CD4-positive, alpha-beta T cell treated with Interleukin-1 beta for 1 hour (primary cell): ENCODE data around the gene STOM.

ENCODE experiments used
- DNase-seq, 2 donors: peaks; one replicate each; pipeline ENCODE4 v3.0.0-alpha.2; 2020 to 2022

STOM gene

DNA sequence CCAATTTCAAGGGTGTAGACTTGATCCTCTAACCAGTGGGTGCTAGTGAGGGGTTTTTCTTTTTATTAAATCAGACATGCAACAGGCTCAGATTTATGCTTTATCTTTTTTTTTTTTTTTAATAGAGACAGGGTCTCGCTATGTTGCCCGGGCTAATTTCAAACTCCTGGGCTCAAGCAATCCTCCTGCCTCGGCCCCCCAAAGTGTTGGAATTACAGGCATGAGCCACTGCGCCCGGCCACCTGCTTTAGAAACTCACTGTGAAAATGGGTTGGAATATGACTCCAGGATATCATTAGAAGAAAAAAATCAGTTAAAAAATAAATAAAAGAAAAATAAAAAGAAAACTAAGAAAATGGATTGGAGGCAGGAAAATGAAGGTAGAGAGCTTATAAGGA lies 50.7 kb downstream of the STOM start:
- no peak for DNase-seq

DNA sequence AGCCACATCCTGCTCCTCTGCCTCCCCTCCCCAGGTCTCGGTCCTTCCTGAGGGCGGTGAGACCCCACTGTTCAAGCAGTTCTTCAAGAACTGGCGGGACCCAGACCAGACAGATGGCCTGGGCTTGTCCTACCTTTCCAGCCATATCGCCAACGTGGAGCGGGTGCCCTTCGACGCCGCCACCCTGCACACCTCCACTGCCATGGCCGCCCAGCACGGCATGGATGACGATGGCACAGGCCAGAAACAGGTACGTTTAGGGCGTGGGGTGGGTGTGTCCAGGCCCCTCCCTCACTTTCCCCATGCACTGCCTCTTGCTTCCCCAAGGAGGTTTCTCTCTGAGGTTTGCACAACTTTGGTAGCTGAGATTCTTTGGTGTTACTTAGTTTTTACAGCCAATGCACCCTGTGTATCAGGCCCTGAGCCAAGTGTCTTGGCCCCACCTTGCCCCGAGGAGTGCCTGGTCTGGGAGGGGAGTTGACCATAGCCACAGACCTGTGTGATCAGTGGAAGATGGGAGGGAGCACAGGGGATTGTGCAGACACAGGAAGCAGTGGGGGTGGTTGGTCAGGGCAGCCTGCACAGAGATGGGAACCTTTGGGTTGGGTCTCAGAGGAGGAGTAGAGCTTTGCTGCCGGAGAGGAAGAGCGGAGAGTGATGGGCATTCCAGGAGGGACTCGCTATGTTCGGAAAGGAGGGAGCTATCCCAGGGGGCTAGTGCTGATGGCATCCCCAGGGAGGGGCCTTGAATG lies 51.2 kb downstream of the STOM start:
- DNase-seq = no peak

DNA sequence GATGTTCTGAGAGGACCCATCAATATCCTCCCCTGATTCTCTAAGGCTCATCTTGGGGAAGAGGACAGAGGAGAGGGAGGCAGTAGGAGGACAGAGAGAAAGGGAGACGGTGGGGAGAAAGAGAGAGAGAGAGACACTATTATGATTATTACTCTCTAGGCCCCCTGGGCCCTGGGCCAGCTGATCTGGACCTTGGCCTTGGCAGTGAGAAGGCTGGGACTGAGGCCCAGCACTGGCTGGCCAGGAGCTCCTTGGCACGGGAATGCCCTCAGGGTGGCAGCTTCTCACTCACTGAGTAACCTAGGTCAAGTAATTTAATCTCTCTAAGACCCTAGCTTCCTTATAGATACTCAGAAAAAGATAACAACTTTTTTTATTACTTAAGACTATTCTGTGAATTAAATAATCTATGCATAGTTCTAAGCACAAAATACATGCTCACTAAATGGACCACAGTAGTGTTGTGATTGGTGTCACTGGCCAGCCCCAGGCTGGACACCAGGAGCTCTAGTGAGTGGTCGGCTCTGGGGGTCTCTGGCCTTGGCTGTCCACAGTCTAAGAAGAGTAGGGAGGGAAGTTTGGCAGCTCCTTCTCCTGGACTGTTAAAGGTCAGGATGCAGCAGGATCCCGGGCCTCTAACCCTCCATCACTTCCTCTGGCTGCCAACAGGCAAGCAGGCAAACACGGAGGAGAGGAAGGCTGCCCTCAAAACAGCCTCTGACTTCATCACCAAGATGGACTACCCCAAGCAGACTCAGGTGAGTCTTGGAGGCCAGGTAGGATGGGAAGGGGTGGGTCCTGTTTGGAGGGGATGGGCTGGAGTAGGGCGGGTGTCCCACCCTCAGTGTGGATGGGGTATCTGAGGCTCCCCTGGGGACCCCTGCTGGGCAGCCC lies 52.1 kb downstream of the STOM start:
- DNase-seq = no peak

DNA sequence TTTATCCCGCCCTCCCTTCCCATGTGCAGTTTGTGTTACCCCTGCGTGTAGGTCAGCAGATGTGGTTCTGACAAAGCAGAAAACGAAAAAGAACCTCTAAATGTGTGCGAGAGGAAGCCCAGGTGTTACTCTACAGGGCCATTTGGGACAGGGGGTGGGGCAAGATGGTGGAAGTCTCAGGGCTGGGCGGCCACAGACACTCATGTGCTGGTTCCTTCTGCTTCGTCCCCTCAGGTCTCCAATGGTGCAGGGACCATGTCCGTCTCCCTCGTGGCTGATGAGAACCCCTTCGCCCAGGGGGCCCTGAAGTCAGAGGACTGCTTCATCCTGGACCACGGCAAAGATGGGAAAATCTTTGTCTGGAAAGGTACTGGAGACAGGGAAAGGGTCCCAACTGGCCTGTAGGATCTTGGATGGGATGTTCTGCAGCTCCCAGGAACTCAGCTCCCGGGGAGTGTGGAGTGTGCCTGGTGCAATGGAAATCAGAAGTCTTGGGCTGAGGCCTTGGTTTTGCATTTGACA lies 53.1 kb downstream of the STOM start:
- DNase-seq = no peak

DNA sequence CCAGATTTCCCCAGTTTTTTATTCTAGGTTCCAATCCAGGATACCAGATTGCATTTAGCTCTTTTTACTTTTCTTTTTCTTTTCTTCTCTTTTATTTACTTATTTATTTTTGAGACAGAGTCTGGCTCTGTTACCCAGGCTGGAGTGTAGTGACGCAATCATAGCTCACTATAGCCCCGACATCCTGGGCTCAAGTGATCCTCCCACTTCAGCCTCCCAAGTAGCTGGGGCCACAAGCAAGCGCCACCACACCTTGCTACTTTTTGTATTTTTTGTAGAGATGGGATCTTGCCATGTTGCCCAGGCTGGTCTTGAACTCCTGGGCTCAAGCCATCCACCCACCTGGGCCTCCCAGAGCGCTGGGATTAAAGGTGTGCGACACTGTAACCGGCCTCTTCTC lies 53.7 kb downstream of the STOM start:
- no peak for DNase-seq

DNA sequence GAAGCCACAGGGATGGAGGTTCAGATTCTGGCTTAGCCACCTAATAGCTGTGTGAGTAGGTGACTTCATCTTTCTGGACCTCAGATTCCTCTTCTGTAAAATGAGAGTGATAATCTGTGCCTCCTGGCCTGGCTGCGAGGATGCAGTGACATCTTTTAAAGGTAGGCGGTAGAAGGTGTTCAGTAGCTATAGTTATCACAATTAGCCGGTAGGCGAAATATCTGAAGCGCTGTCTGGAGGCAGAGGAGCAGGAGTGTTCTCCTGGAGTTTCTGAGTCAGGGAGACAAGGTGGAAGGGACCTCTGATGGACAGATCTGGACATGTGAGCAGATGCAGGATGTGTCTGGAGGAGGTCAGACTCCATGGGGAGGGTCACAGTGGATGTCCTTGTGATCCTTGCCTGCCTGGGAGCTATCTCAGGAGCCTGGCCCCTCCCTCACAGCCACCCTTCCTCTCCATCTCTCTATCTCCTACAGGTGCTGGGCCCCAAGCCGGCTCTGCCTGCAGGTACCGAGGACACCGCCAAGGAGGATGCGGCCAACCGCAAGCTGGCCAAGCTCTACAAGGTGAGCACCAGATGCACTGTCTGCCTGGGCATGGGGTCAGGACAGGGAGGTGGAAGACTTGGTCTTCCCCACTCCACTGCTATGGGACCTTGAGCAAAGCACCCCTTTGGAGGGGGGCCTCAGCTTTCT lies 56.4 kb downstream of the STOM start:
- DNase-seq = no peak

DNA sequence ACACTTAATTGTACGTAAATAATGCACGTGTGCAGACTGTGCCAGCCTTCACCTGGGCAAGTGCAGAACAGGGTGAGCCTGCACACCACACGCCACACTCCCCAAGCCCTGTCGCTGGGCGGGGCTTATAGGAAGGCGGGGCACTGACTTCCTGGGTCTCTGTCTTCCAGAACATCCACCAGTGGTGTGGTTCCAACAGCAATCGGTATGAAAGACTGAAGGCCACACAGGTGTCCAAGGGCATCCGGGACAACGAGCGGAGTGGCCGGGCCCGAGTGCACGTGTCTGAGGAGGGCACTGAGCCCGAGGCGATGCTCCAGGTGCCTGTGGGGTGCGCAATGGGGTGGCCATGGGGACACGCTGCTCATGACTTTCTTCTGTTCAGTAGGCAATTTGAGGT lies 57.9 kb downstream of the STOM start:
- no peak for DNase-seq

DNA sequence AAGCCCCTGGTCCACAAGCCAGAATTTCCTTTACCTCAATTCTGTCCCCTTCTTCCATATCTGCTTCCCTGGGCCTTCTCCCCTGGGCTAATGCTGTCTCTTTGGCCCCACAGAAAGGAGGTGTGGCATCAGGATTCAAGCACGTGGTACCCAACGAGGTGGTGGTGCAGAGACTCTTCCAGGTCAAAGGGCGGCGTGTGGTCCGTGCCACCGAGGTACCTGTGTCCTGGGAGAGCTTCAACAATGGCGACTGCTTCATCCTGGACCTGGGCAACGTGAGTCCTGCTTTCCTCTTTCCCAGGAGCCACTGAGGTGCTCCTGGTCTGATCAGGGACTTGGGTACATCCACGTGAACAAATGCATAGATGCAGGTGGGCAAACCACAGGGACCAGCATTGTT lies 59.5 kb downstream of the STOM start:
- no peak for DNase-seq

DNA sequence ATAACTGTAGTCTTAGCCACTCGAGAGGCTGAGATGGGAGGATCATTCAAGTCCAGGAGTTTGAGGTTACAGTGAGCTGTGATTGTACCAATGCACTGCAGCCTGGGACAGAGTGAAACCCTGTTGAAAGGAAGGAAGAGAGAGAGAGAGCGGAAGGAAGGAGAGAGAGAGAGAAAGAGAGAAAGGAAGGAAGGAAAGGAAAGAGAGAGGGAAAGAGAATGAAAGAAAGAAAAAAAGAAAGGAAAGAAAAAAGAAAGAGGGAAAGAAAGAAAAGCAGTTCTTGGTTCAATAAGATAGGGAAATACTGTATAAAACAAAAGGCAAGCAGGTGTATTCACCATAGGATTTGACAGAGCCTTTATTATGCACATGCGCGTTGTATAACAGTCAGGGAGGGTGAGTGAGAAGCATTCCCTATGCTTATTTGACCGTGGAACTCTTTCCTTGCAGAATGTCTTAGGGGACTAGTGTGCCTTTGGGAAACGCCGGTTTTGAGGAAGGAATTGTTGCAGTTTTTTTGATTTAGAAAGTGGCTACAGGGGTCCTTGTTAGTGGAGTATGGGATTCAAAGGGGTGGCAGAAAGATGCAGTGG lies 60.1 kb downstream of the STOM start:
- no peak for DNase-seq

DNA sequence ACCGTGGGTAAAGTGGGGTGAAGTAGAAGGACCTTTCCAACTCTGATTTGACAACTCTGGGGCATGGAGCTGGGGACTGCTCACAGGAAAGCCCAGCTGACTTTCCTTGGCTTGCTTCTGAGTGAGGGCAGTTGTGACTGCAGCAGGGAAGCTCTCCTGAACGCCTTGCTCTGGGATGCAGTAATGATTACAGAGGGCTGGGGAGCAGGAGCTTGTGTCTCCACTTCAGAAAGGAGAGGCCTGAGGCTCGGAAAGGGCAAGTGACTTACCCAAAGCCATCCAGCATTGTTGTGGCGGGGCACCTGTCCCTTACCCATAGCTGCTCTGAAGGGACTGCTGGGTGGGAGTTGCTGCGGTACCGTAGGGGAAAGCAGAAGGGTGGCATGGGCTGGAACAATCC lies 60.9 kb downstream of the STOM start:
- no peak for DNase-seq

DNA sequence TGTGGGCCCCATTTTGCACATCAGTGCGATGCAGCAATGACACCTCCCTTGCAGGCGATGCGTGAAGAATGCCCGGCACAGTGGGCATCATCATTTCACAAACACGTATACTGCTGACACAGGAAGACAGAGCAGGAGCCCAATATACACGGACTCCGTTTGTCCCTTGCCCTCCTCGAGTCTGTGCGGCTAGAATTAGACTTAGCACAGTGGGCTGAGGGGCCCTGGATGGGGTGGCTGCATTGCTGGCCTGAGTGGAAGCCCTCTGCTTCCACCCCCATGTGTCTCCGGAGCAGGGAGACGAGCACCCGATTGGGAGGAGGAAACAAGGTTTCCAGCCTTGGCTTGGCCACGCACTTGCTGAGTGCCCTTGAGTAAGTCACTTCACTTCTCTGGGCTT lies 61.3 kb downstream of the STOM start:
- no peak for DNase-seq

DNA sequence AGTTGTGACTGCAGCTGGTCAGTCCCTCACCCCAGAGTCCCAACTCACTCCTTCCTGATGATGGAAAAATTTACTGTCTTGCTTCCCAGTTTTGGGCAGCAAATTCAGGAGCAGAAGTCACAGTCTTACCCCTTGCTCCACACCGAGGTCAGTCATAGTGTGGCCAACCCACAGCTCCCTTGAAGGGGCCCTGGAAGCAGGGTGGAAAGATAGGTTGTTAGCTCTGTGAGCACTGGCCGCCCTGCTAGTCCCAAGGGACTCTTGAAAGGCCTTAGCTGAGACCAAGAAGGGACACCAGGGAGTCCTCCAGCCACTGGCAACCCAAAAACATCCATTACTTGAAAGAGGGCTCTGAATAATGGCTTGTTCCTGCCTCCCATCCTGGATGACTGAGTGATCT lies 62.1 kb downstream of the STOM start:
- DNase-seq = no peak

DNA sequence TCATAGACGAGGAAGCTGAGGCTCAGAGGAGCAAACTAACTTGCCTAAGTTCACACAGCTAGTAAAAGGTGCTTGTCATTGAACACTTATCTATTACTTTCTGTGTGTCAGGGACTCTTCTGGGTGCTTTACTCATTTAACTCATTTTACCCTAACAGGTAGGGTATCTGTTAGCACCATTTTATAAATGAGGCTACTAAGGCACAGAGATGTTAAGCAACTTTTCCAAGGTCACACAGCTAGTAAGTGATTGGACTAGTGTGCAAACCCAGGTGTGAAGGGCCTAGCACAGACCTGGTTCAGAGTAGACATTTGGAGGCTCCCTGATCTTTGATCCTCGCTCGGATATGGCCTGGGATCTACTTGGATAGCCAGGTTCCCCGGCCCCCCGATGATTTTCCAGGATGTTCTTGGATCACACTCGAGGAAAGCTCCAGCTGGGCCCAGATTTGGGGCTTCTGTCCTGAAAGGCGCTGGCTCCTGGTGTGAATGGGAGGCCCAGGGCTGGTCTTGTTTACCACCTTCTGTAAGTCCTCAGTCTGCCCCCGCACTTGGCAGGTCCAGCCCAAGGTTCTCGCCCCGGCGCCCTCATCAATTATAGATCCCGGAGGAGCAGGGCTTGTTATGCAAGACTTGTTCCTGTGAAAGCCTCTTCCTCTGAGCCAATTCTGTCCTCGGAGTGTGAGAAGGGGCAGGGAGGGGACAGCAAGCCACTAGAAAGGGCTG lies 64.6 kb downstream of the STOM start:
- DNase-seq = no peak

DNA sequence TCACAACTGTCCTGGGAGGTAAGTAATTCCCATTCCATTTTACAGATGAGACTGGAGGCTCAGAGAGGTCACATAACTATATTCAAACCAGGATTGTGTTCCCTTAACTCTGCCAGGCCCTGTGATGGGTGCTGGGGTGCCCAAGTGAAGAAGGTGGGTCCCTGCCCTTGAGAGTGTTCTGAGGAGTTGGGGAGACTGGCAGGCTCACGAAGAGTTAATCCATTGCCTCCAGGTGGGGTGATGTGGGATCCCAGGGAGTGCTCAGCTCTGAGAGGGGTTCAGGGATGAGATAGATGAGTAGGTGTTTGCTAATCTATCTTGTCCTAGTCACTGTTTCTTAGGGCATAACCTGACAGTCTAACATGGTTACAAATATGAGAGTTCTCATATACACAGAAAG lies 65.3 kb downstream of the STOM start:
- DNase-seq = no peak

DNA sequence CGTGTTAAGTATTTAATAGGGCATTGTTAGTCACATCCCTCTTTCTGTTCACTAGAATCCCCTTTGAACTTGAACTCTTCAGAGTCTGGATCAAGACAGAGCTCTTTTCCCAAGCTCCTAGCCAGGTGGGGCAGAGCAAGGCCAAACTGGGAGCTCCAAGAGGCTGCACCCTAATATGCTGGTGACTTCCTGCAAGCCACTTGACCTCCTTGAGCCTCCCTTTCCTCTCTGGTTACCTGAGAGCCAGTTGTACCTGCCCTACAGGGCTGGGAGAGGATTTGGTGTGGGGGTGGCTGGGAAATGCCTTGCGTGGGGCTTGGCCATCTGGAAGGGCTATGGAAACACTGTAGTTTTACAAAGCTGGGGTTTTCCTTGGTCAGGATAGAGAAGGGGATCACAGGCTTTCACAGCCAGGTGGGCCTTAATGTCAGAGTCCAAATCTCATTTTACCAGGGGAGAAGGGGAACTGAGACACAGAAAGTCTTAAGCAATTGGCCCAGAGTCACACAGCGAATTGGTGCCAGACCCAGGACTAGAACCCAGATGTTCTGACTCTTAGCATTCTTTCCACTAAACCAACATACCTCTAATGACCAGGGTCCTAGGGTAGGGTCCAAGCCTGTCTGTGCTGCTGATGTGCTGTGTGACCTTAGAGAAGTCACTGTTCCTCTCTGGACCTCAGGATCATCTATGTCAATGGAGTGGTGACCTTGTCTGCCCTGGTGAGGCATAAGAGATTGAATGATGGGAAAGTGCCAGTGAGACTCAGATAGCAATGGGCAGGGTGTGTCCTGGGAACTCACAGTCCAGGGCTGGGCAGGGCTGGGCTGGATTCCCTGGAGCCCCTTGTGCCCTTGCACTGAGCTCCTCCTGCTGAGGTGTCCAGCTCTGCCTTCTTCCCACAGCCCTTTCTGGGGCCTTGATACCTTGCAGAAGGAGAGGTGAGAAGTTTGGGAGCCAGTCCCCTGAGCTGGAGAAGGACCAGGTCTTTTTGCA lies 66.3 kb downstream of the STOM start:
- DNase-seq = no peak

DNA sequence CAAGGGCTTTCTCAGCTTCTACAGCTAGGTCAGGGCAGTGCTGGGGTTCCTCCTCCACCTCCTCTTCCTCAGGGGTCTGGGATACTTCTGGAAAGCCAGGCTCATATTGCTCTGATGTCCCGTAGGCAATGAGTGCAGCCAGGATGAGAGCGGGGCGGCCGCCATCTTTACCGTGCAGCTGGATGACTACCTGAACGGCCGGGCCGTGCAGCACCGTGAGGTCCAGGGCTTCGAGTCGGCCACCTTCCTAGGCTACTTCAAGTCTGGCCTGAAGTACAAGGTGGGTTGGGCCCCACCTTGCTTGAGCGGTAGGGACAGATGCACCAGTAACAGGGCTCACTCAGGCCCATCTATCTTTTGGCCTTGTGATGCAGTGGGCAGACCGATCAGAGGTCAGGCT lies 67.3 kb downstream of the STOM start:
- no peak for DNase-seq

DNA sequence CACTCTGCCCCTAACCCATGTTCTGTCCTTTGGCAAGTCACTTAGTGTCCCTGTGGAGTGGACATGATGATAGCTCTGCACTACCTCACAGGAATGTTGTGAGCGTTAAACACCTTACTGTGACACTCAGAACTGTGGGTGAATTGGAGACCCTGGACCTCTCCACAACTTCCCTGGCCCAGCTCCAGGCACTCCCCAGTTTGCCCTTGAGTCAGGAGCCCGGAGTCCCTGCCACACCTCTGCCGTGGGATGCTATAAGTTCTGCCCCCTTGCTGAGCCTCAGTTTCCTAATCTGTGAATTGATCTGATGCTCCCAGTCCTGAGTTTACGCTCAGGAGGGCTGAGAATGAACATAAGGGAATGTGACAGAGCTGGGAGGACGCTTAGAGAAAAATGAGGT lies 67.7 kb downstream of the STOM start:
- no peak for DNase-seq

DNA sequence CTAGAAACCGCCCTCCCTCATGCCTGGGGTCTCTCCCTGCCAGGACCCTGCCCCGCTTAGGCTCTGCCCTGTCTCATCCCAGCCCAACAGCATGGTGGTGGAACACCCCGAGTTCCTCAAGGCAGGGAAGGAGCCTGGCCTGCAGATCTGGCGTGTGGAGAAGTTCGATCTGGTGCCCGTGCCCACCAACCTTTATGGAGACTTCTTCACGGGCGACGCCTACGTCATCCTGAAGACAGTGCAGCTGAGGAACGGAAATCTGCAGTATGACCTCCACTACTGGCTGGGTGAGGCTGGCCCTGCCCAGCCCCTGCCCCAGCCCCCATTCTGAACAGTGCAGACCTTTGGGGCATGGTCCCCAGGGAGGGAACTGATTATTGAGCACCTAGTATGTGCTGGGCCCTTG lies 68.2 kb downstream of the STOM start:
- DNase-seq = no peak

DNA sequence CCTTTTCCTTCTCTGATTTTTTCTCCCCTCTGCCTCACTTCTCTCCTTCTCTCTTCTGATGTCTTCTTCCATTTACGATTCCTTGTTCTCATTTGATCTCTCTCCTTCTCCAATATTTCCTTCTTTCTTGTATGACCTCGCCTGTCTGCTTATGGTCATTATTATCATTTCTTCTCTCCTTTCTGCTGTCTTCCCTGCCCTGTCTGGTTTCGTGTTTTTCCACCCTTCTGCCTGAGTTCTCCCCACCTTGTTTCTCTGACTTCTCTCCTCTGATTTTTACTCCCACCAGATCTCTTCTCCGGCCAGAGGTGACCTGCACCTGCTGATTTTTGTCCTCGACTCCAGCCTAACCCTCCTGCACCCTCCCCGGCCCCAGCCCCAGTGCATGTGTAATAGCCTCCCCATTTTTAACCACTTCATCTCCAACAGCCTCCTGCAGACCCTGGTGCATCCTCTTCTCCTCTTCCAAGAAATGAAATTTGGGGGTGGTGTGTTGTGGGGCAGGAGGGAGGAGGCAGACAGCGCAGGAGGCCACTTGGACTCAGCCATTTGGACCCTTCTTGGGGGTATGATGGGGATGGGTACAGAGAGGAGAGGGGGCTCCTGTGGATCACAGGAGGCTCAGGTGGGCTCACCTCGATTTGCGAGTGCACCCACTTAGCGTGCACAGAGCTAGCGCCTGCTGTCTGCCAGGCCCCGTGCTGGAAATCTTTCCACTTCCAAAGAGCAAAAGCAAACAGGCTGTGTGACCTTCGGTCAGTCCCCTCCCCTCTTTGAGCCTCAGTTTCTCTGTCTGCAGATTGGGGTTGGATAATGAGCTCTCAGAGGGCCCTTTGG lies 69.5 kb downstream of the STOM start:
- DNase-seq = no peak
